Lower lobe of right lung (tissue), 2 donors: ENCODE results near the gene NUP210. TPM values are rescaled to one million over a fixed set of nuclear protein-coding genes. Genes with fewer than 3 reads are reported as not detected.

Experiments used
- ATAC-seq, 2 donors: fragments of 200-7000 bp; cut with Tn5 transposase; one replicate each; pipeline ENCODE4 v1.9.1; 2020 to 2022; ENCODE audit warnings: mild to moderate bottlenecking in 2 of 2, moderate library complexity in 2 of 2
- DNase-seq: peaks from one replicate; pipeline ENCODE4 v3.0.0-alpha.2; 2020
- H3K27ac ChIP-seq: fragments of 200-600 bp; one replicate; pipeline ENCODE4 v1.8.0; 2022
- H3K27me3 ChIP-seq: fragments of 200-600 bp; one replicate; pipeline ENCODE4 v1.8.0; 2022; ENCODE audit warnings: low read depth
- H3K36me3 ChIP-seq: fragments of 200-600 bp; one replicate; pipeline ENCODE4 v1.8.0; 2022; ENCODE audit warnings: mild to moderate bottlenecking
- H3K4me1 ChIP-seq: fragments of 200-600 bp; one replicate; pipeline ENCODE4 v1.8.0; 2022
- H3K4me3 ChIP-seq: fragments of 200-600 bp; one replicate; pipeline ENCODE4 v1.8.0; 2022; ENCODE audit warnings: mild to moderate bottlenecking
- H3K9me3 ChIP-seq: fragments of 200-600 bp; one replicate; pipeline ENCODE4 v1.8.0; 2022
- intact Hi-C: fragments of 100-400 bp; cut with DNase I; formaldehyde crosslinking; loops from one replicate; pipeline ENCODE4 v1.11.0; 2022
- total RNA-seq: library from RNA; stranded (reverse); fragmentation: NEBNext Ultra II Directional; extraction: Animal tissue kit (Norgen Biotek cat#: 25700); gene quantifications from one replicate; pipeline ENCODE4 v1.2.1, GENCODE V29; 2021
- TF ChIP-seq, protein P1 (sequence below): fragments of 200-600 bp; IDR thresholded peaks from one replicate; pipeline ENCODE4 v1.8.0; 2022; ENCODE audit warnings: antibody characterized with exemption, mild to moderate bottlenecking
- donor health status: DM: no; HTN: yes; CAD: no; lungs with severe emphysema.

The NUP210 gene
- total RNA-seq, 1 donor from 2014 or later, result 22.2 TPM

DNA sequence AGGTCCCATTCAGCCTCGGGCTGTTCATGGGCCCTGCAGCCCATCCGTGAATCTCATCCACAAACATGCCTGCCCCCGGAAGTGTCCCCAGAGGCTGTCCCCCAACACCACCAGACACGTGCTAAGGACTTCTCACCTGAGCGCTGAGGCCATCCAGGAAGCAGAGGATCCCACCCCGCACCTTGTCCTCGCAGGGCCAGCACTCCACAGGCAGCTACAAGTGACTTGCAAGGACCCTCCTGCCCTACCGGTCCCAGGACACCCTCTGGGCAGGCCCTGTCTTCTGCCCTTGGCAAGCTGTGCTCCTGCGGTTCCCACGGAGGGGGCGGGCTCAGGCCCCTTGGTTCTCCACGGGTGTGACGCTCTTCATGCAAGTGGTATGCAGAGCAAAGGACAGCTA is 146.0 kb downstream of the NUP210 start:
- peaks cover 8% of the 10 kb centered on the region for H3K9me3 ChIP-seq
- no peak for ATAC-seq

DNA sequence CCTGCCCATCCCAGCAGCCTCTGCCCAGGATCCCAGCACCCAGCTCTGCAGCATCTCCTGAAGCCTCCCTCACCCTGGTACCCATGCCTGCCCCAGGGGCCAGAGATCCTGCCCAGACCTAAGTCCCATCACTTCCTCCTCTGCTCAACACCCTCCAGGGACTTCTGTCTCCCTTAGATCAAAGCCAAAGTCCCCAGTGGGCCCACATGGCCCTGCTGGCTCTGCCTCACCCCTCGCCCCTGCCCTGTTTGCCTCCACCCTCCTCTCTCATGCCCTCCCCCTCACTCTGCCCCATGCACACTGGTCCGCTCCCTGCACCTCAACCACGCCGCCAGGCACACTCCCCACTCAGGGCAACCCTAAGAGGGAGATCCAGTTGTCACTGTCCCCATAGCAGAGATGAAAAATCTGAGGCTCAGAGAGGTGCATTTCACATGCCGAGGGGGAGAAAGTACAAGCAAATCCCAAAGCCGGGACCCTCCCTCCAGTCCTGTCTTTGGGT is 146.5 kb downstream of the NUP210 start:
- ATAC-seq, result no peak

More for the DNA sequence above, 146.0 kb downstream of the NUP210 start:
- Histone ChIP-seq H3K36me3 (no peaks in the 10 kb centered on the region), H3K27ac (no peak overlapping the region), H3K27me3 (peaks cover 8% of the 10 kb centered on the region), H3K4me3 (no peak overlapping the region), H3K4me1 (peaks cover 5% of the 10 kb centered on the region)
- intact Hi-C loops, result no loop called here
- TF ChIP-seq, protein P1, sequence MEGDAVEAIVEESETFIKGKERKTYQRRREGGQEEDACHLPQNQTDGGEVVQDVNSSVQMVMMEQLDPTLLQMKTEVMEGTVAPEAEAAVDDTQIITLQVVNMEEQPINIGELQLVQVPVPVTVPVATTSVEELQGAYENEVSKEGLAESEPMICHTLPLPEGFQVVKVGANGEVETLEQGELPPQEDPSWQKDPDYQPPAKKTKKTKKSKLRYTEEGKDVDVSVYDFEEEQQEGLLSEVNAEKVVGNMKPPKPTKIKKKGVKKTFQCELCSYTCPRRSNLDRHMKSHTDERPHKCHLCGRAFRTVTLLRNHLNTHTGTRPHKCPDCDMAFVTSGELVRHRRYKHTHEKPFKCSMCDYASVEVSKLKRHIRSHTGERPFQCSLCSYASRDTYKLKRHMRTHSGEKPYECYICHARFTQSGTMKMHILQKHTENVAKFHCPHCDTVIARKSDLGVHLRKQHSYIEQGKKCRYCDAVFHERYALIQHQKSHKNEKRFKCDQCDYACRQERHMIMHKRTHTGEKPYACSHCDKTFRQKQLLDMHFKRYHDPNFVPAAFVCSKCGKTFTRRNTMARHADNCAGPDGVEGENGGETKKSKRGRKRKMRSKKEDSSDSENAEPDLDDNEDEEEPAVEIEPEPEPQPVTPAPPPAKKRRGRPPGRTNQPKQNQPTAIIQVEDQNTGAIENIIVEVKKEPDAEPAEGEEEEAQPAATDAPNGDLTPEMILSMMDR, result no peak
- peak; percentile 34 for DNase-seq

DNA sequence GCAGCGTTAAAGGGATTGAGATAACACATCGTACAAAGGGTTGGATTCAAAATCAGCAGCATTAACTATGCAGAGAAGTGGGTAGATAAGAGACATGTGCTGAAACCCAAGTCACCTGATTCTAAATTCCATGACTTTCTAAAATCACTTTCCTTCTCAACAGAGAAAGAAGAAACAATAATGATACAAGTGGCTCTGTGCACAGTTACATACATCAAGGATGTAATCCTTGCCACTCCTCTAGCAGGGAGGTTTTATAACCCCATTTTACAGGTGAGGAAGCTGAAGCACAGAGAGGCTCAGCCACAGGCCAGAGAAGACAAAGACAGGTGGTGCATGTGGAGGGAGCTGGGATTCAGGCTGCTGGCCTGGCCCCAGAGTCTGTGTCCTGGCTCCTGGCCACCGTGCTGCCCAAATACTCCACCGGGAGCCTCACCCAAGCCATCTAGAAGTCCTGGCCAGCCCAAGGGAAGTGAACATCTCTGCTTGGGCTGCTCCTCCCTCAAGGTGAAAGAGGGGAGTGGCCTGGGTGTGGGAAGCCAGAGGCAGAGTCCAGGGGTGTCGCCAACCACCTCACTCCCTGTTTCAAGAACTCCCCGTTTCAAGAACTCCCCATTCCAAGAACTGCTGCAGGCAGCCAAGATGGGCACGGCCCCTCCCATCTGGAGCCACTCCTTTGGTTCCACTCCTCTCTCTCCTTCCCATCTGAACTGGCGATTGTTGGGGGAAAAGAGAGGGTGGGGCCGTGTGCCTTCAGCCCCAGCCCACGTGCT is 147.1 kb downstream of the NUP210 start:
- Histone ChIP-seq H3K4me1 (peaks cover 4% of the 10 kb centered on the region), H3K27me3 (peaks cover 5% of the 10 kb centered on the region), H3K36me3 (no peaks in the 10 kb centered on the region), H3K9me3 (peaks cover 8% of the 10 kb centered on the region), H3K4me3 (no peak overlapping the region), H3K27ac (no peak overlapping the region)
- TF ChIP-seq, protein P1, result no peak
- DNase-seq (peak; percentile 26), ATAC-seq (no peak)
- intact Hi-C loops, result no loop called here

More for the DNA sequence above, 146.5 kb downstream of the NUP210 start:
- TF ChIP-seq, protein P1, result no peak
- H3K9me3 ChIP-seq, result peaks cover 8% of the 10 kb centered on the region
- H3K4me3 ChIP-seq, result no peak overlapping the region
- intact Hi-C loops, result no loop called here
- peaks cover 5% of the 10 kb centered on the region for H3K27me3 ChIP-seq
- DNase-seq, result peak; percentile 18
- H3K27ac ChIP-seq, result no peak overlapping the region
- no peaks in the 10 kb centered on the region for H3K36me3 ChIP-seq
- H3K4me1 ChIP-seq, result peaks cover 5% of the 10 kb centered on the region

DNA sequence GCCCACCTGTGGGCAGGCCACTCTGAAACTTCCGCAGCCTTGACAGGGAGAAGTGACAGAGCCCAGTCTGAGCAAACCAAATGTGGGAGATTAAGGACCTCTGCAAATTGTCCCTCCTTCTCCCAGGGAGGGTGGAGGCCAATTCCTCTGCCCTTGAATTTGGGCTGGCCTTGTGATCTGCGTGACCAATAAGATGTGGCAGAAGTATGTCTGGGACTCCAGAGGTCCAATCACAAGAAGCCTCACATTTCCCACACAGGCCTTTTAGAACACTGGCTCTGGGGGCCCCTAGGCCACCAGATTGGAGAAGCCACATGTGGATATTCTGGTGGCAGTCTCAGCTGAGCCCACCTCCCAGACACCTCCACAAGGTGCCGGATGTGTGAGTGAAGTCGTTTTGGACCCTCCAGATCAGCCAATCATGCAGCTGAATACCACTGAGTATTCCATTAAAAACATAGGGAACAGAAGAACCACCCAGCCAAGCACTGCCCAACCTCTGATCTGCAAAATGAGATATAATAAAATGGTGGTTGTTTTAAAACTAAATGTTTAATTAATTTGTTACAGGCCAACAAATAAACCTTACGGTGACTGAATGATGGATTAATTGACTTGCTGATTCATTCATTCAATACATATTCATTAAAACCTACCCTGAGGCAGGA is 150.3 kb downstream of the NUP210 start:
- intact Hi-C loops, result no loop called here
- peak; percentile 0 for DNase-seq
- Histone ChIP-seq H3K27ac (no peak overlapping the region), H3K4me1 (no peaks in the 10 kb centered on the region), H3K4me3 (no peak overlapping the region), H3K36me3 (no peaks in the 10 kb centered on the region), H3K27me3 (peaks cover 3% of the 10 kb centered on the region), H3K9me3 (peaks cover 8% of the 10 kb centered on the region)
- TF ChIP-seq, protein P1, result no peak
- no peak for ATAC-seq

DNA sequence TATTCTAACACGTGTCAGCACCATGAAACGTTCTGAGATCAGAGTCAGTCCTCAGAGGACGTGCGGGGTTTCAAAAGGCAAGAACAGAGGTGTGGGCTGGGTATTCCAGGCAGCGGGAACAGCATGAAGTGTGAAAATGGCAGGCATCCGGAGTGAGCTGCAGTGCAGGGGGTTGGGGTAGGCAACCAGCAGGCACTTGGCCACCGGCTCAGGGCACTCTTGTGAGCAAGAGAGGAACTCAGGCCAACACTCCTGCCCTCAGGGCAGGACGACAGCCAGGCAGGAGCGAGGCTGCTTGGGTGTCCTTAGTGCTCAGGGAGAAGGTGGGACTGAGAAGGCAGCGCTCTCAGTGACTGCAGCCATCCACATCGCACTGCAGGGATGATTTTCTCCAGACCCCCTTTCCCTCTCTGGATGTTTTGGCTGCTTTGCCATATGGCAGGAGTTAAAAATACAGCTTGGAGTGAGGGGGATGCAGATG is 151.1 kb downstream of the NUP210 start:
- Histone ChIP-seq H3K4me1 (no peaks in the 10 kb centered on the region), H3K27me3 (peaks cover 3% of the 10 kb centered on the region), H3K4me3 (no peak overlapping the region), H3K9me3 (peaks cover 8% of the 10 kb centered on the region), H3K27ac (no peak overlapping the region), H3K36me3 (no peaks in the 10 kb centered on the region)
- DNase-seq, result peak; percentile 41
- no peak for ATAC-seq
- intact Hi-C loops, result no loop called here
- TF ChIP-seq, protein P1, result no peak
